Bronchial epithelial cell (primary cell): ENCODE measurements around the gene NANP. TPM values are rescaled to one million over a fixed set of nuclear protein-coding genes. Genes with fewer than 3 reads are reported as not detected.
"Not testable (repeated sequence)": the region's sequence is repeated elsewhere in the genome, so short reads cannot be mapped to it uniquely, and the experiment has no call there.

ENCODE experiments used
- DNase-seq: peaks from one replicate; pipeline ENCODE4 v3.0.0-alpha.2; 2010; ENCODE audit warnings: low read depth
- FAIRE-seq: peaks from 2 replicates; lab custom pipeline; 2011; peaks lifted over from hg19 to GRCh38; lab: Jason Lieb, UNC
- H3K27me3 ChIP-seq: 2 replicates; pipeline ENCODE4 v1.5.1; 2011; ENCODE audit warnings: low read length; ENCODE audit not compliant: control insufficient read depth, insufficient read depth
- H3K36me3 ChIP-seq: 2 replicates; pipeline ENCODE4 v1.5.1; 2011; ENCODE audit warnings: low read length; ENCODE audit not compliant: control insufficient read depth, insufficient read depth
- H3K4me3 ChIP-seq: 2 replicates; pipeline ENCODE4 v1.5.1; 2011; ENCODE audit warnings: mild to moderate bottlenecking, low read depth, low read length, control low read depth
- CTCF ChIP-seq: IDR thresholded peaks from 2 replicates; pipeline ENCODE4 v1.5.1; 2011; ENCODE audit warnings: mild to moderate bottlenecking, moderate library complexity, low read length, control low read depth, inconsistent platforms; ENCODE audit not compliant: insufficient read depth, severe bottlenecking
- total RNA-seq: library from RNA; depleted of rRNA; stranded (reverse); fragments of >200 nt; gene quantifications from 2 replicates; pipeline ENCODE4 v1.2.1, GENCODE V29; 2014

NANP gene
- total RNA-seq, 1 donor from 2014 or later, result 3.4 TPM

- Histone ChIP-seq H3K4me3 (no peak overlapping the region), H3K27me3 (no peaks in the 10 kb centered on the region), H3K36me3 (no peaks in the 10 kb centered on the region)
- TF ChIP-seq CTCF, result no peak
- no peak for DNase-seq
- FAIRE-seq, result no peak
These were observed 36.9 kb downstream of the NANP start for GRCh38 chr20:25586877-25587276.

GRCh38 chr20:25584905-25585704 is 38.7 kb downstream of the NANP start, which contains the start of gene NINL:
Gene NINL (minus strand): TSS chr20:25585531. CDS start chr20:25526587, 58,944 bp downstream.
- Histone ChIP-seq H3K36me3 (no peaks in the 10 kb centered on the region), H3K27me3 (no peaks in the 10 kb centered on the region), H3K4me3 (peak within 1 kb of the TSS; percentile 52)
- no peak for FAIRE-seq
- no peak for DNase-seq
- TF ChIP-seq CTCF, result no peak

- FAIRE-seq, result not testable (repeated sequence)
These were observed 40.2 kb downstream of the NANP start for GRCh38 chr20:25583607-25584006.

GRCh38 chr20:25580711-25581110 is 43.1 kb downstream of the NANP start:
- H3K4me3 ChIP-seq, result no peak overlapping the region
- TF ChIP-seq CTCF, result no peak
- no peak for FAIRE-seq
- H3K36me3 ChIP-seq, result no peaks in the 10 kb centered on the region
- no peaks in the 10 kb centered on the region for H3K27me3 ChIP-seq
- DNase-seq, result peak; percentile 25

More at GRCh38 chr20:25583607-25584006, 40.2 kb downstream of the NANP start:
- H3K4me3 ChIP-seq, DNase-seq, H3K27me3 ChIP-seq, H3K36me3 ChIP-seq: not testable (repeated sequence)

- Histone ChIP-seq H3K4me3 (no peak overlapping the region), H3K36me3 (no peaks in the 10 kb centered on the region), H3K27me3 (no peaks in the 10 kb centered on the region)
- no peak for FAIRE-seq
- no peak for TF ChIP-seq CTCF
- DNase-seq, result no peak
These were observed 44.6 kb downstream of the NANP start for GRCh38 chr20:25579081-25579770.

GRCh38 chr20:25576783-25577530 is 46.9 kb downstream of the NANP start:
- Histone ChIP-seq H3K36me3 (no peaks in the 10 kb centered on the region), H3K4me3 (no peak overlapping the region), H3K27me3 (no peaks in the 10 kb centered on the region)
- DNase-seq (no peak), FAIRE-seq (no peak)
- TF ChIP-seq CTCF, result no peak
